Gastrocnemius medialis (tissue), 4 donors: Measurements from ENCODE around the gene FXYD7. TPM values are rescaled to one million over a fixed set of nuclear protein-coding genes. Genes with fewer than 3 reads are reported as not detected.

Experiments
- ATAC-seq, 2 donors: fragments of 150-250 bp; one replicate each; pipeline ENCODE4 v1.9.1; 2016
- DNase-seq, 2 donors: peaks; one replicate each; pipeline ENCODE4 v3.0.0-alpha.2; 2019
- H3K27ac ChIP-seq, 4 donors: fragments of 200-600 bp; sonication (generic); 1 replicate in 1 of 4; 2 replicates in 3 of 4; pipeline ENCODE4 v1.5.1; 2016 to 2018; ENCODE audit warnings: mild to moderate bottlenecking in 2 of 4, moderate library complexity in 1 of 4
- H3K27me3 ChIP-seq, 3 donors: fragments of 200-600 bp; sonication (generic) in 2 of 3; 1 replicate in 1 of 3; 2 replicates in 2 of 3; pipeline versions ENCODE4 v1.5.1 to v1.6.0; 2016 to 2019; ENCODE audit warnings: mild to moderate bottlenecking in 1 of 3, moderate library complexity in 1 of 3
- H3K36me3 ChIP-seq, 2 donors: fragments of 200-600 bp; sonication (generic) in 1 of 2; one replicate each; pipeline ENCODE4 v1.5.1; 2017 to 2018
- H3K4me1 ChIP-seq, 2 donors: fragments of 200-600 bp; sonication (generic) in 1 of 2; one replicate each; pipeline ENCODE4 v1.5.1; 2016 to 2017; ENCODE audit warnings: mild to moderate bottlenecking in 2 of 2
- H3K4me3 ChIP-seq, 4 donors: fragments of 200-600 bp; sonication (generic) in 3 of 4; 1 replicate in 1 of 4; 2 replicates in 3 of 4; pipeline ENCODE4 v1.5.1; 2016 to 2019; ENCODE audit warnings: mild to moderate bottlenecking in 2 of 4
- H3K9me3 ChIP-seq, 3 donors: fragments of 200-600 bp; sonication (generic) in 2 of 3; 1 replicate in 1 of 3; 2 replicates in 2 of 3; pipeline ENCODE4 v1.5.1; 2016 to 2019
- CTCF ChIP-seq, 5 experiments: fragments of 450-650 bp in 3 of 5; fragments of 200-600 bp in 2 of 5; sonication (generic) in 2 of 5; IDR thresholded peaks in 4 of 5; conservative IDR thresholded peaks in 1 of 5; 1 replicate in 4 of 5; 2 replicates in 1 of 5; pipeline ENCODE4 v1.5.1; 2016 to 2019; ENCODE audit warnings: antibody characterized with exemption in 5 of 5, mild to moderate bottlenecking in 3 of 5, moderate library complexity in 3 of 5
- POLR2A ChIP-seq, 2 donors: fragments of 450-650 bp; IDR thresholded peaks; one replicate each; pipeline ENCODE4 v1.6.1; 2017; ENCODE audit warnings: antibody characterized with exemption in 2 of 2, mild to moderate bottlenecking in 2 of 2, moderate library complexity in 2 of 2
- in situ Hi-C, 4 donors: fragments of 200-750 bp; cut with MboI; loops; one replicate each; pipeline versions ENCODE4 v1.15.0 to v1.8.0; 2017; ENCODE audit warnings: low sequenced_read_pairs in 4 of 4
- intact Hi-C: fragments of 100-400 bp; cut with DNase I; formaldehyde crosslinking; loops from one replicate; pipeline ENCODE4 v1.15.1; 2023; ENCODE audit warnings: low total_unique reads
- total RNA-seq, 4 donors: library from RNA; depleted of rRNA; stranded (reverse); fragments of >200 nt; gene quantifications; one replicate each; pipeline versions ENCODE4 v1.1.0 to v1.2.3, GENCODE V29; 2016

The FXYD7 gene
- total RNA-seq, 4 donors from 2014 or later: 0.40 TPM; not detected in 3

GRCh38 chr19:35140962-35141836 is 1.9 kb upstream of the FXYD7 start:
- no peaks in the 10 kb centered on the region for H3K27me3 ChIP-seq
- in situ Hi-C loops: loop anchor here in 1 of 4 donors (10.0 kb wide), 1 partner anchor 134 kb away; no protein-coding TSS in a partner anchor
- intact Hi-C loops: loop anchor here (1.0 to 10.0 kb wide), 5 partner anchors 27 to 604 kb away; partner anchors contain the start of genes IGFLR1, LIN37, PSENEN and U2AF1L4
- peak; percentile 7 to 76 (median 54) for TF ChIP-seq CTCF (IDR thresholded peaks at IDR 0.05 in 4 of 5, conservative IDR thresholded peaks at IDR 0.05 in 1 of 5)
- peak; percentile 88 to 94 for TF ChIP-seq POLR2A (IDR thresholded peaks at IDR 0.05)
- DNase-seq (peak; percentile 92 to 94), ATAC-seq (peak; percentile 44 to 51)
- no peaks in the 10 kb centered on the region for H3K36me3 ChIP-seq
- peak overlapping the region; percentile 99 to 100 (median 99) for H3K27ac ChIP-seq
- H3K4me1 ChIP-seq: peaks cover 32 to 38% of the 10 kb centered on the region in 2 donors
- H3K9me3 ChIP-seq: no peaks in the 10 kb centered on the region
- H3K4me3 ChIP-seq: peak overlapping the region; percentile 43 to 73 (median 64)

GRCh38 chr19:35141837-35142605 is 1.0 kb upstream of the FXYD7 start:
- ATAC-seq: no peak
- DNase-seq: no peak
- H3K4me3 ChIP-seq: peak overlapping the region in 1 of 4 donors; percentile 28
- peaks cover 30 to 37% of the 10 kb centered on the region in 2 donors for H3K4me1 ChIP-seq
- TF ChIP-seq POLR2A (IDR thresholded peaks at IDR 0.05): no peak
- TF ChIP-seq CTCF (IDR thresholded peaks at IDR 0.05 in 4 of 5, conservative IDR thresholded peaks at IDR 0.05 in 1 of 5): no peak
- H3K27me3 ChIP-seq: no peaks in the 10 kb centered on the region
- peak overlapping the region; percentile 32 to 62 (median 42) for H3K27ac ChIP-seq
- intact Hi-C loops: loop anchor here (1.0 to 10.0 kb wide), 5 partner anchors 28 to 603 kb away; partner anchors contain the start of genes IGFLR1, LIN37, PSENEN and U2AF1L4
- H3K36me3 ChIP-seq: no peaks in the 10 kb centered on the region
- in situ Hi-C loops: loop anchor here in 1 of 4 donors (10.0 kb wide), 1 partner anchor 133 kb away; no protein-coding TSS in a partner anchor
- no peaks in the 10 kb centered on the region for H3K9me3 ChIP-seq

GRCh38 chr19:35142606-35143230 is 337 bp upstream of the FXYD7 start:
- intact Hi-C loops: loop anchor here (5.0 to 10.0 kb wide), 2 partner anchors 170 to 602 kb away; partner anchors contain the start of genes IGFLR1, LIN37, PSENEN and U2AF1L4
- Histone ChIP-seq H3K27me3 (no peaks in the 10 kb centered on the region), H3K4me1 (peaks cover 25 to 32% of the 10 kb centered on the region in 2 donors), H3K9me3 (no peaks in the 10 kb centered on the region), H3K36me3 (no peaks in the 10 kb centered on the region), H3K27ac (peak overlapping the region in 2 of 4 donors; percentile 32 to 62), H3K4me3 (no peak overlapping the region)
- ATAC-seq (no peak), DNase-seq (no peak)
- TF ChIP-seq CTCF (IDR thresholded peaks at IDR 0.05 in 4 of 5, conservative IDR thresholded peaks at IDR 0.05 in 1 of 5) (peak in 2 of 5 experiments; percentile 48 to 53), POLR2A (IDR thresholded peaks at IDR 0.05) (no peak)
- in situ Hi-C loops: loop anchor here in 1 of 4 donors (10.0 kb wide), 1 partner anchor 132 kb away; no protein-coding TSS in a partner anchor

GRCh38 chr19:35143818-35144217 is 763 bp downstream of the FXYD7 start:
- in situ Hi-C loops (loop anchor here in 1 of 4 donors (10.0 kb wide), 1 partner anchor 131 kb away; no protein-coding TSS in a partner anchor), intact Hi-C loops (loop anchor here (5.0 to 10.0 kb wide), 2 partner anchors 172 to 601 kb away; partner anchors contain the start of genes IGFLR1, LIN37, PSENEN and U2AF1L4)
- DNase-seq (no peak), ATAC-seq (no peak)
- no peaks in the 10 kb centered on the region for H3K27me3 ChIP-seq
- H3K36me3 ChIP-seq: no peaks in the 10 kb centered on the region
- H3K4me1 ChIP-seq: peaks cover 20 to 25% of the 10 kb centered on the region in 2 donors
- no peak overlapping the region for H3K27ac ChIP-seq
- TF ChIP-seq CTCF (IDR thresholded peaks at IDR 0.05 in 4 of 5, conservative IDR thresholded peaks at IDR 0.05 in 1 of 5) (no peak), POLR2A (IDR thresholded peaks at IDR 0.05) (no peak)
- no peaks in the 10 kb centered on the region for H3K9me3 ChIP-seq
- H3K4me3 ChIP-seq: no peak overlapping the region
